Gastrocnemius medialis (tissue), 4 donors: ENCODE data around the gene WNT7A.

Source experiments
- POLR2A ChIP-seq, 2 donors: fragments of 450-650 bp; IDR thresholded peaks; one replicate each; pipeline ENCODE4 v1.6.1; 2017; ENCODE audit warnings: antibody characterized with exemption in 2 of 2, mild to moderate bottlenecking in 2 of 2, moderate library complexity in 2 of 2
- TF ChIP-seq, protein P1 (sequence below), 5 experiments: fragments of 450-650 bp in 3 of 5; fragments of 200-600 bp in 2 of 5; sonication (generic) in 2 of 5; IDR thresholded peaks in 4 of 5; conservative IDR thresholded peaks in 1 of 5; 1 replicate in 4 of 5; 2 replicates in 1 of 5; pipeline ENCODE4 v1.5.1; 2016 to 2019; ENCODE audit warnings: antibody characterized with exemption in 5 of 5, mild to moderate bottlenecking in 3 of 5, moderate library complexity in 3 of 5

DNA sequence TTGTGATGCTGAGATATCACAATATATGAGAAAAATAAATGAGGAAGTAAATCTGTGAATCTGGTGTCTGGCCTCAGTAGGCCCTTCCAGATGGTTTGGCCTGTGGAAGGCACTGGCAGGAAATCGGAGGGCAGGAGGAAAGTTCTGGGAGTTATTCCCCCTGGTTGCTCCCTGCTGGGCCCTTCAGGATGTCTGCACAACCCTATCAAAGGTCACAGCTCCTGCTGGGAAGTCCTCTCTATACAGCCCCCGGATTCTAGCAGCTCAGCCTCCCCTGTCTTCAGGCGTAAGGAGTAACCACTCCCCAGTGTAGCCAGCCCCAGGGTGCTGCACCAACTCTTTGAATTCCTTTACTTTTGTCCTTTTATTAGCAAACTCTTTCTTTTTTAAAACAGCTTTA lies 56.2 kb downstream of the WNT7A start:
- TF ChIP-seq, protein P1, sequence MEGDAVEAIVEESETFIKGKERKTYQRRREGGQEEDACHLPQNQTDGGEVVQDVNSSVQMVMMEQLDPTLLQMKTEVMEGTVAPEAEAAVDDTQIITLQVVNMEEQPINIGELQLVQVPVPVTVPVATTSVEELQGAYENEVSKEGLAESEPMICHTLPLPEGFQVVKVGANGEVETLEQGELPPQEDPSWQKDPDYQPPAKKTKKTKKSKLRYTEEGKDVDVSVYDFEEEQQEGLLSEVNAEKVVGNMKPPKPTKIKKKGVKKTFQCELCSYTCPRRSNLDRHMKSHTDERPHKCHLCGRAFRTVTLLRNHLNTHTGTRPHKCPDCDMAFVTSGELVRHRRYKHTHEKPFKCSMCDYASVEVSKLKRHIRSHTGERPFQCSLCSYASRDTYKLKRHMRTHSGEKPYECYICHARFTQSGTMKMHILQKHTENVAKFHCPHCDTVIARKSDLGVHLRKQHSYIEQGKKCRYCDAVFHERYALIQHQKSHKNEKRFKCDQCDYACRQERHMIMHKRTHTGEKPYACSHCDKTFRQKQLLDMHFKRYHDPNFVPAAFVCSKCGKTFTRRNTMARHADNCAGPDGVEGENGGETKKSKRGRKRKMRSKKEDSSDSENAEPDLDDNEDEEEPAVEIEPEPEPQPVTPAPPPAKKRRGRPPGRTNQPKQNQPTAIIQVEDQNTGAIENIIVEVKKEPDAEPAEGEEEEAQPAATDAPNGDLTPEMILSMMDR (IDR thresholded peaks at IDR 0.05 in 4 of 5, conservative IDR thresholded peaks at IDR 0.05 in 1 of 5) = no peak
- no peak for TF ChIP-seq POLR2A (IDR thresholded peaks at IDR 0.05)
